Measurements from ENCODE around the gene FMOD.

Gene FMOD

DNA sequence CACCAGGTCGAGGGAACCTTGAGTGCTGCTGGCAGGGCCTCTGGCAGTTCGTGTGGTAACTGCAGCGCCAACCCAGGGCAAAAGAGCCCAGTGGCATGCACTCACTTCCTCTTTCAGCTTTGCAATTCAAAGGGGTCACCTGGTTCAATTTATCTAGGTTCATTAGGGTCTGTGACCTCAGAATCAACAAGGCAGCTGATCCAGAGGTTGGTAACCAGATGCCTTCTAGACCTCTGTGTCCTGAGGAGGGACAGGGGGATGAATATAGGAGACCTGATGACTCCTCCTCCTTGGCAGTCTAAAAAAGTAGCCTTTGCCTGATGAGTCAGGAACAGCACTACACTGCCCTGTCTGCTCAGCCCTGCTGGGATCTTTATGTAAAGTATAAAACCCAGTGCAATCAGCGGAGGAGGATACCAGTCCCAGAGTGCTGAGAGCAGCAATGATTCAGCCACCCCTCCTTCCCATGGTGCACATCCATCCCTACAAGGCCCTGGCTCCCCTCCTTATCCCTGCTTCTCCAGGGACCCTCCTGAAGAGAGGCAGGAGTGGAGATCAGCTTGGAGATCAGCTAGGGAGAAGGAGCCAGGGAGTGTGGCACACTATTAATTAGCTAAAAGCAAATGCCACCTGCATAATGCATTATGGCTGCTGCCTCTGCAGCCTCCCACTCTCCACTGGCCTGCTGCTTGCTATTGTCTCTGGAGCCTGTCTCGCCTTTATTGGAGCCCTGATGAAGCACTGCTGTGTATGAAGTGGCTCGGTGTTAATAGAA lies 11.2 kb upstream of the FMOD start:
- DNase-seq (ENCODE audit: low spot score) = no peak

DNA sequence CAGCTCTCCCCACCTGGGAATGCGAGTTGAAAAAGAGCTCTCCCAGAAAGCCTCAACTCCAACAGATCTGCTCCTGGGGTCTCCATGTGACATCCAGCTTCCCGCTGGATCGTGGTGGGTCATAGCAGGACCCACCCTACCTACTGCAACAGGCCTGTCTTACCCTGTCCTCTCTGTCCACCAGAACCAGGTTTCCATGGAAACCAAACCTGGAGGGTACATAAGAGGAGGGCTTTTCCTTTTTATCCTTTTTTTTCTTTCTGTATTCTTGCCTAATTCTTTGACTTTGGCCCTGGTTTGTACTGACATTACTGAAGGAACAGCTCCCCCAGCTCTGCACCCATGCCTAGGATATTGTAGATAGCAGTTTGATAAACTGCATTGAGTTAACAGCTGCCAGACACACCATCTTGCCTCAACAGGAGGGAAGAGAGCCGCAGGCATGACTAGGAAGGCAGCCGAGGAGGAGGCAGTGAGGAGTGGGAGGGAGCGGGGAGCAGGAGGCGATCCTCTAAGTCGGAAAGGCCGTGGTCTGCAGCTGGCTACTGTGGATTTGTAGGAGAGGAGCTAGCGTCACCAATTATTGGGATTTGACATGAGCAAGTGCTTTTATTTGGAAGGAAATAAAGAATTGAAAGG lies 9.7 kb upstream of the FMOD start:
- peak; percentile 38 for DNase-seq (ENCODE audit: low spot score)

DNA sequence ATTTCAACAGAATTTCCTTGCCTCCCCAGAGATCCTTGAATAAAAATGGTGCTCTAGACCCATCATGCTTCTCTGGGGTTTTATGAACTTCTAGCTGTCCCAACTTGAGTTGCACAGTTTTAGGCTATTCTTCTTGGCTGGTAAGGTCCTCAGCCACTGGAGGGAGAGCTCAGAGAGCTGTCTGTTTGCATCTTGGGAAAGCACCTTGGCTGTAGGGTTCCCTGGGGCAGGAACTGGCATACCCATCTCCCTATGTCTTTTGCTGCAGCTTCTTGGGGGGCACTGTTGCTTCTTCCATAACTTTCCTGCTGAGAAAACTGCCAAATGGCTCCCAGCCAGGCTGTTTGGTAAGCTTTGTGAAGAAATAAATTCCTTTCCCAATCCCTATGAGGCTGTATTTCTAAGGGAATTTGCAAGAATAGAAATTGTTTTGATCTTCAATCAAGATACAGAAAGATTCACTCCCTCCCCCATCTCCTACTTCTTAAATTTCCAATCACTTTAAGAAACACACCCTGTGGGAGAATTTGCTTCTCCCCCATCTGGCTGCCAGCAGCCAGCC lies 8.2 kb upstream of the FMOD start:
- no peak for DNase-seq (ENCODE audit: low spot score)

DNA sequence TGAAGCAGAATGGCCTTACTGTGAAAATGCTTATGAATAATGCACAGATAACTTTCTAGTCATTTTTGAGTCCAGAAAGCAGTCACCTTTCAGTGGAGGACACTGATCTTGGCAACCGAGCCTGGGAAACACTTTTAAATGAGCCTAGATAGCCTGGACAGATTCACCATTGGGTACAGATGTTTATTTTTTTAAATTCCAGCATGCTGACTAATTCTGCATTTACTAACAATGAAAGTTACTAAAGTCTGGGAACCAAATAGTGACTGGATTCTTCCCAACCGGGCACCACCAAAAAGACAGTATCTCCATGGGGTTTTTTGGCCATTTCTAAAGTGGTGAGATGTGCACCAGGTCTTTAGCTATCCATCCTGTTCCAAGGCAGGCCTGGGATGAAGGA lies 3.3 kb upstream of the FMOD start:
- DNase-seq (ENCODE audit: low spot score) = no peak

DNA sequence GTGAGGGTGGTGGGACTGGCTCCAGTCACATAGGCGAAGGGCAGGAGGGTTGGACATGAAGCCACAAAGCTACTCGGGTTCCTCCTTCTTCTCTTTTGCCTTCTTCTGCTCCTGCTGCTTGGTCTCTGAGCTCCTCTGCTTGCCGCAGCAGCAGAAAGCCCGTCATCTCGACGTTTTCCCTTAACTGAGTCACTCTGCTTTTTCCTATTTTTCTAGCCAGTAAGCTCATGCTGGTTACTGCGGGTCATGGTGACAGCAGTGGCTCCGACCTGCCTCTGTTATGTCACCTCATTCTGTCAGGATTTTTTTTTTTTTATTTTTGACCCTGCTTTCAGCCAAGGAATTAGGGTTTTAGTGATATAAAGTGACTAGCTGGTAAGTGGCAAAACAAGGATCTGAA lies 2.6 kb upstream of the FMOD start:
- no peak for DNase-seq (ENCODE audit: low spot score)

DNA sequence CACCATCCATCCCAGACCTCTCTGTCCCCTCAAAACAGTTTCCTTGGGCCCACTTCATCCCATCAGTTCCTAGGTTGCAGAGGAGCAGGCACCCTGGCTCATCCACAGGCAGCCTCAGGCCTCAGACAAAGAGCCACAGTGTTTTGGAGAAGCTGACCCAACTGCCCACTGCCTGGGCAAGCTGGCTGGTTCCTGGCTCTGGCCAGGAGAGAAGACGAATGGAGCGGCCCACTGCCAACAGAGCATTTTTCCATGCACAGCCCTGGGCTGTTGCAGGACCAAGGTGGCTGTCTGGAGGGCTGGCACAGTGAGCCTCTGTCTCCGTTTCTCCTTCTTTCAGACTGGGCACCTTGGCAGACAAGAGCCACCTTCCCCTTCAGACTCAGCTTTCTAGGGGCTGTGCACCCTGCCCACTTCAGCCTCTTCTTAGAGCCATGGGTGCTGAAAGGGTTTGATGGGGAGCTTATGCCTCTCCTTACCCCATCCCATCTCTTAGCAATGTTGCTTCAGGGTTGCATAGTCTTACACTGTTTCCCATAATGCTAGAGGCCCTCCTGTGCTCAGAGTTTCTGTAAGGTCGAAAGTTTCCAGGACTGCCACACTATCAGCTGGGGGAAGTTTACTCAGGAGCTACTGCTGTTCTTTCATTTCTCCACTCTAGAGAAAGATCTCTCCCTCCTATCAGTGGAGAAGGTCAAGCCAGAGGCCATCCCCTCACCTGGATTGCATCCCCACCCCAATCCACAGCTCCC lies 973 bp downstream of the FMOD start:
- DNase-seq (ENCODE audit: low spot score) = no peak

DNA sequence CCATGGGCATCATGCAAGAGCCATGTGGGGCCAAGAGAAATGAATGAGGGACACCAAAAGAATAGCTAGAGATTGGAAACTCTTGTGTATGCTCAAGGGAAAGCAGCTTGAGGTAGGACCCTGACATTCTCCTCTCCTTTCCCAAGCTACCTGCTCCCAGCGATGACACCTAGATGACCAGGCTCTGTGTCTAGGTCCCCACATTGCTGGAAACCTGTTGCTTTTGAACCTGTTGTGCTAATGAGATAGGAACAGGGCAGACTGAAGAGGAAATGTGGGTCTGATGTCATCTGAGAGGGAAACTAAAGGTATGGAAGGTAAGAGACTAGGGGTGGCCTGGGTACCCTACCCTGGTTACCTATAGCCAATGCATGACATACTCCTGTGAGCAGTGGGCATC lies 1.8 kb downstream of the FMOD start:
- DNase-seq (ENCODE audit: low spot score) = no peak

DNA sequence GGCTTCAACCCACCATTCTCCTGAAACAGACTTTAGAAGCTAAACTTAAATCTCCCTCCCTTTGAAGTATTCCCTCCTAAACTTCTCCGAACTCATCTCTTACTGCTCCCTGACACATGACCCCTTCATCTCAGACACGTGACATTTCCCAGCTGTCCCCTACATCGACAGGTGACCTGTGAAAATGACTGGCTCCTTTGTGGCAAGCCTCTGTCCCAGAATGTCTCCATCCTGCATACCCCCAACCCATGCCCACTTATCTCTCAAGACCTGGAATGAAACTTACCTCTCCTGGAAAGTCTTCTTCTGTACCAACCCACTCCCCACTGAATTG lies 4.2 kb downstream of the FMOD start:
- DNase-seq (ENCODE audit: low spot score) = no peak

DNA sequence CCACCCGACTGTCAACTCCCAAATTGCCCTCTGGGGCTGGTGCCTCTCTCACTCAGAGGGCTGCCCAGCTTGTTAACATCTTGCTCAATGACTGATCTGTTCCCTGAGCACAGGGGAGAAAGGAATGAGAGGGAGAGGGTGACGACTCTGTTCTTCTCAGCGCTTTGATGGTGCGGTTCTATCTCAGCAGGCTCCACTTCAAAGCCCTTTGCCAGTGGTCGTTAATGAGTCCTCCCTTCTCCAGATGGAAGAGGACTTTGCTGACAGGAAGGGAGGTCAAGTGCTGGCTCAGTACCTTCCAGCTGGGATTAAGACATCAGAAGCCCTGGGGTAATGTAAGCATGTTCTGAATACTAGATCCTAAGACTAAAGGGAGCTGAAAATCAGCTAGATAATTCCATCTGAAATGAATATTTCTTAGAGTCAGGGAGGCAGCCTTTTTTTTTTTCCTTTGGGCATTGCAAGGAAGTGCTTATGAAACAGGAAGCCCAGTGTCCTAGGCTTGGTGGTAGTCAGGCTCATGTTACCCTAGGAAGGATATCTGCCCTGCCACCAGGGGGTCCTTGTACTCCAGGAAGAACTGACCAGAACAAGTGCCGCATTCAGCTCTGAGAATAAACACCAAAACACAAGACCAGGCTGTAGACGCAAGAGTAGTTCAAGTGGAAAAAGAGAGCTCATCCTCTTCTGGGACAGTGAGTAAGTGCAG lies 4.7 kb downstream of the FMOD start:
- no peak for DNase-seq (ENCODE audit: low spot score)

DNA sequence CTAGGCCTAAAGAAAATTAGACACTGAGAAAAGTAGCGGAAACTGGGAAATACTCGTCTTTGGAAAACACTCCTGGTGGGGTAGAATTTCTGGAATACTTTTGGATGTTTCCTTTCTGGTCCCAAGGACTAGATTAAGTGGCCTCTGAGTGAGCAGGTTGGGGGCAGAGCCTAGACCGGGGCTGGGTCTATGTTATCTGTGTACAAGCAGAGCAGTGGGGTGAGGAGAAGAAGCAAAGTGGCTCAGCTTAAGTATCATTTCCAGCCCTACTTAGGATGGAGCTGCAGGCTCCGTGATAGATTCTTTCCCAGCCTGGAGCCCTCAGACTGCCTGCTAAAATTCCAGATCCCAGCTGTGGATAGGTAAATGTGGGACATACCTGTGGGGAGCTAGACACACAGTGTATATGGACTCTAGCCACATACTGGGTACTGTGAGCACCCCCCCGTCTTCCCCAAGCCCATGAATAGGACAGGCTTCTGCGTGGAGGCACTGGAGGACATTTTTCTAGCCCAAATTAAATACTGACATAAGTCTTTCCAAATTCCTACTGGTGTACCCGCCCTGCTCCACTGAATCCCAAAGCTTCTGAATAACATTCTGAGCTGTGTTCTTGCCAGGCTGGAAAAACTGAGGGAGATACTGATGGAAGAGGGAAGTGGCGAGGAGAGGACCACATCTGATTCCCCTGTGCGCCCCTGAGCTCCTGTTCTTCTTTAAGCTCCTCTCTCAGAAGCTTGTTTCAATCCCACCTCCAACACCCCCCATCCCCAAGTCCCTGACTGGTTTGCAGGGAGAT lies 6.8 kb downstream of the FMOD start:
- DNase-seq (ENCODE audit: low spot score) = no peak

DNA sequence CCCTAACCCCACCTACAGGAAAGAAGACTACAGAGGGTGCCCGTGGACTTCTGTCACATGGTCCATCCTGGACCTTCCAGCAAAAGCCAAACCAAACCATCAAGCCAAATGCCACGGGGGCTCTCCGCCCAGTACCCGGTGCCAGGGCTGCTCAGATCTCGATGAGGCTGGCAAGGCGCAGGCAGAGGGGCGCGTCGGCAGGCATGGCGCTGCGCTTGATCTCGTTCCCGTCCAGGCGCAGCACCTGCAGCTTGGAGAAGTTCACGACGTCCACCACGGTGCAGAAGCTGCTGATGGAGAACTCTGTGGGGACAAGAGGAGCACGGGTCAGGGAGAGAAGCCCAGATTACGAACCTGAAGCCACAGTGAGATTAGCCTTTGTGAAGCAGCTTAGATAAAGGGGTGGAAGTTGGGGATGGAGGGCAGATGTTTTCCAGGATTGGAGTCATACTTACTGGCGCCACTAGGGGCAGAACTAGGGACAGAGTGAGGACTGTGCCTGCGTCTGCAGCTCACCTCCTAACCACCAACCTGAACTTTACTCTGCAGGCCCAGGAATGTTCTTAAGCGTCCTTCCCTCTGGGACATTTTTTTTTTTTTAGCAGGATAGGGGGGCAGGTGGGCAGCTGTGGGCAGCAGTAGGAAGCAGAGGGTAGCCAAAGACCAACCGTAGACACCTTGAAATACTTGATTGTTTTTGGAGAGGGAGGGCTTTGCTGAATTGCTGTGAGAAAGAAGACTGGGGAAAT lies 8.6 kb downstream of the FMOD start:
- peak; percentile 87 for DNase-seq (ENCODE audit: low spot score)

DNA sequence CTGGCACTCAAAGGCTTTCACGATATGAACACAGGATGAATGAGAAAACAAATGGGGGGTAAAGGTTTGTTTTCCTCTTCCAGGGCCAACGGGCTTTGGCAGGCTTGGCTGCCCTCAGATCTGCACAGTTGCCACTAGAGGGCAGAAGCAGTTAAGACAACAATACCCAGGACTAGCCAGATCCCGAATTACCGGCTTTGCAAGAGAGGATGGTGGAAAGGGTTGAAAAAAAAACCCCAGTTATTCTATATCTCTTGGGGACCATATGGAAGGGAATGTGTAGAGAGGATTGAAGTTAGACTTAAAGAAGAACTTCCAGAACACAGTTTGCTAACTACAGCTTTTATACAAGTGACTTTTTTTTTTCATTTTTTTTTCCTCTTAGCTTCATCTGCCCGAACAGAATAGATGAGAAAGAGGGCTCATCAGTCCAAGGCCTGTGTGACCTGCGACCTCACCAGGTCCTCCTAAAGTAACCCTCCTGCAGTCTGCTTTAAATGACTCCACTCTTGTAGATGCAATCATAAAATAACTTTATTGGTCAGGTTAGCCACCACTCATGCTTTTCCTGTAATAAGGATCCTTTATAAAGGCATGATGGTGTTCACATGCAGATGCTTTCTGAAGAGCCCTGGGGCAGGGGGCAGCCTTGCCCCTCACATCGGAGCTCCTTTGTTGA lies 10.7 kb downstream of the FMOD start:
- peak; percentile 86 for DNase-seq (ENCODE audit: low spot score)

DNA sequence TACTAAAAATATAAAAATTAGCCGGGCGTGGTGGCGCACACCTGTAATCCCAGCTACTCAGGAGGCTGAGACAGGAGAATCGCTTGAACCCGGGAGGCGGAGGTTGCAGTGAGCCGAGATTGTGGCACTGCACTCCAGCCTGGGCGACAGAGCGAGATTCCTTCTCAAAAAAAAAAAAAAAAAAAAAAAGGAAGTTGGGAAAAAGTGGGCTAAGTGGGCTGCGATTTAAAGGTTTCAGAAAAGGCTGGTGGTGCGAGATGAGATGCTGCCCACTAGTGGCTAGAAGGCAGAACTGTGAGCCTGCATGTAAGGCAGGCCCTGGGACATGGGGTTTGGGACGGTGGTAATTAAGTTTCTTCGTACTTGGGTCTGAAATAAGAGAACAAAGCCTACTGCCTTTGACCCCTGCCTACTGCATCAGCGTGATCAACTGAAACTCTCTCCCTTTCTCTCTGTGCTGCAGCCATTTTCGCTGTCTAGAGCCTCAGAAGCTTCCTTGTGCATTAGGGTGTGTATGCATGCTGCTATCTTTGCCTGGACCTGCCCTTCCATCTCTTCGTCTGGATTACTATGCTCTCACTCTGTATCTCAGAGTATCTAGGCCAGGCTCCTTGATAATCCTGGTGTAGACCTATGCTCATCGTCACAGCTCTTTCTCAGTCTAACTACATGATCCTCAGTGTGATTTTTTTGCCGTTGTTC lies 12.4 kb downstream of the FMOD start:
- DNase-seq (ENCODE audit: low spot score) = peak; percentile 80

DNA sequence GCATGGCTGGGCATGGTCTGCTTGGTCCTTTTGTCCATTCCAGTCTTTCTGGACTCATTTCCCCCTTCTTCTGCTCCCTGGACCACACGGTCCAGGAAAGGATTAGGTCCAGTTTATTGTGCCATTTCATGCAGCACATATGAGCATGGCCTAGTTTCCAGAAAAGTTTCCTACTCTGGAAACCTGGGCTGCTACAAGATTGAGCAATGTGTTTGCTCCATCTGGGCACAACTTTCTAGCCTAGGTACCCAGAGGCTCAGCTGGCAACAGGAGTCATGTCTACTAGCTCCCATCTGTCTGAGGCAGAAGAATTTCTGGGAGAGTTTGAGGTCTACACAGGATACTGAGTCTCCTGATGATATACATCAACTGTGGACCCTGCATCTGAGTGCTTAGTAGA lies 14.8 kb downstream of the FMOD start:
- DNase-seq (ENCODE audit: low spot score) = no peak

DNA sequence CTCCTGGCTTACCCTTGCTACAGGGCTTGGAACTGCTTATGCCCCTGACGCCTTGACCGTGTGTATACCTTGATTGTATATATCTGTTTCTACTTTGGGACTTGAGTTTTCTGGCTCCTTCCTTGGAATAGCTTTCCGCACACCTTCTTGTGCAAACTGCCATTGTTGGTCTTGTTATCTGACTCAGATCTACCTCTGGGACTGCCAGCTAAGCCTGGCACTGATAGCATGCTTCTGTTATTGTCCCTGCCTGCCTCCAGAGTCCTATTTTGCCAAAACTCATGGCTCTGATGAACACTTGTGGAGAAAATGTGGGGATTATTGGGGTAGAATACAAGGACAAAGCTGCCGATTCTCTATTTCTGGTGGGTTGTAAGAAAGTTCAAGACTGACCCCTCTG lies 15.4 kb downstream of the FMOD start:
- no peak for DNase-seq (ENCODE audit: low spot score)

DNA sequence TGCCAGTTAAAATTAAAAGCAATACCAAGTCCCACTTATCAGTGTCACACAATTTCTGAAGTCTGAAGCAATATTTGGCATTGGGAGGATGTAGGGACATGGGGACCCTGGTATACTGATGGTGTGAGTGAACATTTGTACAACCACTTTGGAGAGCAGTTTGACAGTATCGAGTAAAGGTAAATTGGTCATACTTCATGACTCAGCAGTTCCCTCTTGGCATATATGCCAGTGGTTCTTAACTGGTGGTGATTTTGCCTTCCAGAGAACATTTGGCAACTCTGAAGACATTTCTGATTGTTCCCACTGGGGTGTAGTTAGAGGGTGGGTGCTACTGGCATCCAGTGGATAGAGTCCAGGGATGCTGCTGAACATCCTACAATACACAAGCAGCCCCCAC lies 19.7 kb downstream of the FMOD start:
- no peak for DNase-seq (ENCODE audit: low spot score)

DNA sequence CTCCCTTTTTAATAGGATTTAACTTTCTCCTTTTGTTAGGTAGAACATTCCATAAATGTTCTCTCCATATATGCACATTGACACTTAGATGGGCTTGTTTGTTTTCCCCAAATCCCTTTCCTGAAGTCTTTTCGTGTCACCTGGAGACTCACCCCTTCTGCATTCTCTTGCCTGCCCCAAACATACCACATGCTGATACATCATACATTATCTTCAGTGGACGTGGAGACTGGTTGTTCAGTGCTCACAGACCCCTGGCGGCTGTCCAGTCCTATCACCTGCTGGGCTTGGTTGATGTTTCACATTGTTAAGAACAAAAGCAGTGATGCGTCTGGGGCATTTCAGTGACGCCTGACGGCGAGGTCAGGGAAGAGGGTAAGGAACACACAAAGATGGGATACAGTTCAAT lies 22.2 kb downstream of the FMOD start:
- DNase-seq (ENCODE audit: low spot score) = peak; percentile 59

DNA sequence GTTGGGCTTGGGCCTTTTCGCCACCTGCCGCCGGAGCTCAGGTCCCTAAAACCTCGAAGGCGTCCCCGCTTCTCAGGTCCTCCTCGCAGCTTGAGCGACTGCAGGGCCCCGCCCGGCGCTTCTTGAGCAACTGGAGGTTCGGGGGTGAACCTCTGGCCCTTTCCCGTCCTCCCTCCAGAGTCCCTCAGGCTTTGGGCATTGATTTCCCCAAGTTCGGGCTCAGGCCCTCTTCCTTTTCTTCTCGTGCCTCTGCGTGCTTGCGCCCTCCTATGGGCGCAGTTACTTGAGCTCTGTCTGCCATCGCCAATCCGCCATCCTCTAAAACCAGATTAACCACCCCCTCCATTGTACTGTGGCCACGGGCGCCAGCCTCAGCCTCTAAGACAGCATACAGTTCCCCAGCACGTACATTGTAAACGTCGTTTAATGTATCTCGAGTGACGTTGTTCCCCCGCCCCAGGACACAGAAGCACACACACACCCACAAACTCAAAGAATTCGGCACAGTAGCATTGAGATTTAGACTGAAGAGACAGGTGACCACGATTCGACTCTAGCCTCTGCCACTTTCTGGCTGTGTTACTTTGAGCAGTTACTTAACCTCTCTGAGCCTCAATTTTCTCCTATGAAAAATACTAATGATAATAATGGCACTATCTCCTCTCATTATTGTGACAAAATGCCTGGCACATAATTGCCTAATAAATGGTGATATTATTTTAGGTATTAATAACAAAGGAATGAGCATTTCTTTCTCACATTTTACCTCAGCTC lies 23.1 kb downstream of the FMOD start:
- peak; percentile 64 for DNase-seq (ENCODE audit: low spot score)

Measured in iPS-NIHi11 (cell line).